ENCODE data around the gene LIX1.

Gene LIX1

GRCh38 chr5:97074859-97075489 is 67.4 kb downstream of the LIX1 start:
- Mint-ChIP-seq H3K9me3 (no peaks in the 10 kb centered on the region), H3K27ac (no peak overlapping the region), H3K4me1 (peaks cover 21% of the 10 kb centered on the region), H3K27me3 (ENCODE audit: low read depth, poor library complexity) (no peaks in the 10 kb centered on the region), H3K4me3 (no peak overlapping the region), H3K36me3 (ENCODE audit: low read depth) (no peaks in the 10 kb centered on the region)
- DNase-seq = no peak
- no peak for TF ChIP-seq CTCF (IDR thresholded peaks at IDR 0.05)

GRCh38 chr5:97073420-97073819 is 69.0 kb downstream of the LIX1 start:
- Mint-ChIP-seq H3K27ac (no peak overlapping the region), H3K27me3 (ENCODE audit: low read depth, poor library complexity) (no peaks in the 10 kb centered on the region), H3K36me3 (ENCODE audit: low read depth) (no peaks in the 10 kb centered on the region), H3K4me3 (no peak overlapping the region), H3K4me1 (peaks cover 12% of the 10 kb centered on the region), H3K9me3 (no peaks in the 10 kb centered on the region)
- no peak for TF ChIP-seq CTCF (IDR thresholded peaks at IDR 0.05)
- DNase-seq = no peak

GRCh38 chr5:97072696-97073095 is 69.7 kb downstream of the LIX1 start:
- Mint-ChIP-seq H3K27me3 (ENCODE audit: low read depth, poor library complexity) (no peaks in the 10 kb centered on the region), H3K36me3 (ENCODE audit: low read depth) (no peaks in the 10 kb centered on the region)
- TF ChIP-seq CTCF (IDR thresholded peaks at IDR 0.05) = no peak

GRCh38 chr5:97071993-97072392 is 70.4 kb downstream of the LIX1 start:
- Mint-ChIP-seq H3K4me3 (no peak overlapping the region), H3K9me3 (no peaks in the 10 kb centered on the region), H3K36me3 (ENCODE audit: low read depth) (no peaks in the 10 kb centered on the region), H3K27ac (no peak overlapping the region), H3K4me1 (peaks cover 20% of the 10 kb centered on the region), H3K27me3 (ENCODE audit: low read depth, poor library complexity) (no peaks in the 10 kb centered on the region)
- no peak for TF ChIP-seq CTCF (IDR thresholded peaks at IDR 0.05)
- no peak for DNase-seq

More at GRCh38 chr5:97072696-97073095, 69.7 kb downstream of the LIX1 start:
- Mint-ChIP-seq H3K4me3 (no peak overlapping the region), H3K27ac (no peak overlapping the region), H3K9me3 (no peaks in the 10 kb centered on the region), H3K4me1 (peaks cover 13% of the 10 kb centered on the region)
- no peak for DNase-seq

GRCh38 chr5:97071101-97071500 is 71.3 kb downstream of the LIX1 start:
- no peak for DNase-seq

More at GRCh38 chr5:97071101-97071500, 71.3 kb downstream of the LIX1 start:
- H3K36me3 Mint-ChIP-seq (ENCODE audit: low read depth) = no peaks in the 10 kb centered on the region
- H3K27ac Mint-ChIP-seq = no peak overlapping the region
- no peaks in the 10 kb centered on the region for H3K27me3 Mint-ChIP-seq (ENCODE audit: low read depth, poor library complexity)
- TF ChIP-seq CTCF (IDR thresholded peaks at IDR 0.05) = no peak
- H3K4me3 Mint-ChIP-seq = no peak overlapping the region
- no peaks in the 10 kb centered on the region for H3K9me3 Mint-ChIP-seq
- peaks cover 28% of the 10 kb centered on the region for H3K4me1 Mint-ChIP-seq

All from nephron progenitor cell (in vitro differentiated cells).